RPMI8226 (cell line): ENCODE measurements around the gene SLC25A17.
"Not testable (repeated sequence)": the region's sequence is repeated elsewhere in the genome, so short reads cannot be mapped to it uniquely, and the experiment has no call there.

Experiments
- DNase-seq: peaks from one replicate; pipeline ENCODE4 v3.0.0-alpha.2; 2015

Gene SLC25A17

GRCh38 chr22:40751250-40751649 lies 67.9 kb downstream of the SLC25A17 start:
- no peak for DNase-seq

GRCh38 chr22:40749829-40750228 lies 69.3 kb downstream of the SLC25A17 start:
- no peak for DNase-seq

- DNase-seq = no peak
Measured at GRCh38 chr22:40748388-40749355, 70.5 kb downstream of the SLC25A17 start.

- DNase-seq = no peak
Measured at GRCh38 chr22:40747361-40747760, 71.8 kb downstream of the SLC25A17 start.

- no peak for DNase-seq
Measured at GRCh38 chr22:40746428-40747220, 72.5 kb downstream of the SLC25A17 start.

GRCh38 chr22:40743768-40744167 lies 75.4 kb downstream of the SLC25A17 start:
- DNase-seq = no peak

GRCh38 chr22:40741116-40741515 lies 78.0 kb downstream of the SLC25A17 start:
- no peak for DNase-seq

GRCh38 chr22:40739721-40740120 lies 79.4 kb downstream of the SLC25A17 start:
- no peak for DNase-seq

GRCh38 chr22:40733919-40734318 lies 85.2 kb downstream of the SLC25A17 start:
- DNase-seq = no peak

- DNase-seq = no peak
Measured at GRCh38 chr22:40732999-40733292, 86.2 kb downstream of the SLC25A17 start.

- no peak for DNase-seq
Measured at GRCh38 chr22:40729284-40729683, 89.9 kb downstream of the SLC25A17 start.

- no peak for DNase-seq
Measured at GRCh38 chr22:40728731-40729189, 90.4 kb downstream of the SLC25A17 start.

GRCh38 chr22:40727964-40728615 lies 91.1 kb downstream of the SLC25A17 start:
- no peak for DNase-seq

GRCh38 chr22:40727070-40727963 lies 91.8 kb downstream of the SLC25A17 start:
- DNase-seq = no peak

- DNase-seq = peak; percentile 25
Measured at GRCh38 chr22:40726514-40726913, 92.6 kb downstream of the SLC25A17 start.

GRCh38 chr22:40723396-40723933 lies 95.7 kb downstream of the SLC25A17 start:
- no peak for DNase-seq

GRCh38 chr22:40721266-40721665 lies 97.9 kb downstream of the SLC25A17 start:
- DNase-seq = no peak

GRCh38 chr22:40720538-40721256 lies 98.4 kb downstream of the SLC25A17 start:
- no peak for DNase-seq

- not testable (repeated sequence) for DNase-seq
Measured at GRCh38 chr22:40720156-40720537, 99.0 kb downstream of the SLC25A17 start.
